Vagina (tissue), 2 donors: Measurements from ENCODE around the gene SKAP1. TPM values are rescaled to one million over a fixed set of nuclear protein-coding genes. Genes with fewer than 3 reads are reported as not detected.

Source experiments
- DNase-seq, 2 donors: peaks; one replicate each; pipeline ENCODE4 v3.0.0-alpha.2; 2017; ENCODE audit errors: extremely low spot score in 2 of 2
- H3K27ac ChIP-seq: fragments of 200-600 bp; sonication (generic); one replicate; pipeline ENCODE4 v1.5.1; 2019
- H3K27me3 ChIP-seq: fragments of 200-600 bp; sonication (generic); one replicate; pipeline ENCODE4 v1.5.1; 2019
- H3K36me3 ChIP-seq, 2 donors: fragments of 200-600 bp; sonication (generic); one replicate each; pipeline ENCODE4 v1.5.1; 2017 to 2019
- H3K4me1 ChIP-seq: fragments of 200-600 bp; sonication (generic); one replicate; pipeline ENCODE4 v1.5.1; 2019
- H3K4me3 ChIP-seq, 2 donors: fragments of 200-600 bp; sonication (generic); 1 replicate in 1 of 2; 2 replicates in 1 of 2; pipeline ENCODE4 v1.5.1; 2016 to 2019
- H3K9me3 ChIP-seq: fragments of 200-600 bp; sonication (generic); one replicate; pipeline ENCODE4 v1.5.1; 2019
- POLR2A ChIP-seq, 2 donors: fragments of 450-650 bp; IDR thresholded peaks; one replicate each; pipeline ENCODE4 v1.6.1; 2017; ENCODE audit warnings: antibody characterized with exemption in 2 of 2, mild to moderate bottlenecking in 2 of 2, moderate library complexity in 2 of 2
- POLR2AphosphoS5 ChIP-seq, 2 donors: sonication (generic); formaldehyde crosslinking; IDR thresholded peaks; one replicate each; pipeline ENCODE4 v1.9.0; 2017; ENCODE audit warnings: antibody characterized with exemption in 2 of 2, mild to moderate bottlenecking in 2 of 2, low read depth in 1 of 2; ENCODE audit not compliant: insufficient read depth in 1 of 2
- intact Hi-C: fragments of 100-400 bp; cut with DNase I; formaldehyde crosslinking; loops from one replicate; pipeline ENCODE4 v1.15.1; 2023
- total RNA-seq: library from RNA; depleted of rRNA; stranded (reverse); fragments of >200 nt; gene quantifications from one replicate; pipeline ENCODE4 v1.2.3, GENCODE V29; 2016
- TF ChIP-seq, protein P1 (sequence below), 3 experiments: fragments of 450-650 bp in 2 of 3; fragments of 200-600 bp in 1 of 3; sonication (generic) in 1 of 3; IDR thresholded peaks; one replicate each; pipeline ENCODE4 v1.5.1; 2017 to 2019; ENCODE audit warnings: antibody characterized with exemption in 3 of 3, mild to moderate bottlenecking in 2 of 3, moderate library complexity in 2 of 3

Gene SKAP1
- total RNA-seq, 1 donor from 2014 or later: 5.6 TPM

DNA sequence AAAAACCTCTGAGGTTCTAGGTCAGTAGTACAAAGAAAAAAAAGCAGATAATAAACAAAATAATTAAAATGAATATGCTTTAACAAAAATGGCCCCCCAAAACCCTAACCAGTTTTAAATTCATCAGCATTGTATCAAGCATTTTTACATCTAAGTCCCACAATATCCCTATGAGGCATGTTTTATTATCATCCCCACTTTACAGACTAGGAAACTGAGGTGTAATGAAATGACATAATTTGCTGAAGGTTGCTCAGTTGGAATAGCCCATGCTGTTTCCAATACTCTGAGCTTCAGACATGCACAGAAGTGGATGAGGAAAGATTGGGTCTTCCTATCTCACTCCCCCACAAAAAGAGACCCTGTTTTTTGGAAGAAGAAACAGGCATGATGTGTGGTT, 234.1 kb downstream of the SKAP1 start:
- no peak overlapping the region for H3K27ac ChIP-seq
- H3K4me1 ChIP-seq: no peaks in the 10 kb centered on the region
- DNase-seq: no peak
- no peaks in the 10 kb centered on the region for H3K27me3 ChIP-seq
- no peaks in the 10 kb centered on the region for H3K9me3 ChIP-seq
- no peak overlapping the region for H3K4me3 ChIP-seq
- no peaks in the 10 kb centered on the region for H3K36me3 ChIP-seq
- no peak for TF ChIP-seq POLR2A (IDR thresholded peaks at IDR 0.05)
- TF ChIP-seq, protein P1, sequence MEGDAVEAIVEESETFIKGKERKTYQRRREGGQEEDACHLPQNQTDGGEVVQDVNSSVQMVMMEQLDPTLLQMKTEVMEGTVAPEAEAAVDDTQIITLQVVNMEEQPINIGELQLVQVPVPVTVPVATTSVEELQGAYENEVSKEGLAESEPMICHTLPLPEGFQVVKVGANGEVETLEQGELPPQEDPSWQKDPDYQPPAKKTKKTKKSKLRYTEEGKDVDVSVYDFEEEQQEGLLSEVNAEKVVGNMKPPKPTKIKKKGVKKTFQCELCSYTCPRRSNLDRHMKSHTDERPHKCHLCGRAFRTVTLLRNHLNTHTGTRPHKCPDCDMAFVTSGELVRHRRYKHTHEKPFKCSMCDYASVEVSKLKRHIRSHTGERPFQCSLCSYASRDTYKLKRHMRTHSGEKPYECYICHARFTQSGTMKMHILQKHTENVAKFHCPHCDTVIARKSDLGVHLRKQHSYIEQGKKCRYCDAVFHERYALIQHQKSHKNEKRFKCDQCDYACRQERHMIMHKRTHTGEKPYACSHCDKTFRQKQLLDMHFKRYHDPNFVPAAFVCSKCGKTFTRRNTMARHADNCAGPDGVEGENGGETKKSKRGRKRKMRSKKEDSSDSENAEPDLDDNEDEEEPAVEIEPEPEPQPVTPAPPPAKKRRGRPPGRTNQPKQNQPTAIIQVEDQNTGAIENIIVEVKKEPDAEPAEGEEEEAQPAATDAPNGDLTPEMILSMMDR (IDR thresholded peaks at IDR 0.05): no peak
- no peak for TF ChIP-seq POLR2AphosphoS5 (IDR thresholded peaks at IDR 0.05; ENCODE audit: insufficient read depth in 1 of 2, low read depth in 1 of 2)
- intact Hi-C loops: no loop called here

- no peak overlapping the region for H3K4me3 ChIP-seq
- no peaks in the 10 kb centered on the region for H3K36me3 ChIP-seq
- no peaks in the 10 kb centered on the region for H3K4me1 ChIP-seq
- no peaks in the 10 kb centered on the region for H3K27me3 ChIP-seq
- H3K27ac ChIP-seq: no peak overlapping the region
- TF ChIP-seq, protein P1 (IDR thresholded peaks at IDR 0.05): no peak
- no peak for TF ChIP-seq POLR2AphosphoS5 (IDR thresholded peaks at IDR 0.05; ENCODE audit: insufficient read depth in 1 of 2, low read depth in 1 of 2)
- TF ChIP-seq POLR2A (IDR thresholded peaks at IDR 0.05): no peak
- no peaks in the 10 kb centered on the region for H3K9me3 ChIP-seq
- intact Hi-C loops: no loop called here
- DNase-seq: no peak
These were observed 235.9 kb downstream of the SKAP1 start for GRCh38 chr17:48194097-48194550.

DNA sequence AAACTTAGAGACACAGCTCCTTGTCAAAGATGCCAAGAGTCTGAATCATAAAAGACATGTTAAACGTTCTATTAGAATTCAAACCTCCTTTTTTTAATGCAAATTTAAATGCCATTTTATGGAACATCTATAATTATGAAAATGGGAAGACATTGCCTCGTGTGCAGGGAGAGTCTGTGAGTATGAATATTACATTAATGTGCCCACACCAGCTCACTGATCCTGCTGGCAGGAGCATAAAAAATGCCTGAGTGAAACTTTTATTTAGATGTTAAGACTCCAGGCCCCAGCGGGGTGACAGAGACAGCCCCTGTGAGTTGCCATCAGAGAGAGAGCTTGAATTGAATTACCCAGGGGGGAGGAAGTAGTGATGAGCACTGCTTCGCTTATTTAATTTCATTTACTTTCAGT, 237.7 kb downstream of the SKAP1 start:
- Histone ChIP-seq H3K27me3 (no peaks in the 10 kb centered on the region), H3K36me3 (no peaks in the 10 kb centered on the region), H3K27ac (no peak overlapping the region), H3K4me3 (no peak overlapping the region), H3K9me3 (no peaks in the 10 kb centered on the region), H3K4me1 (no peaks in the 10 kb centered on the region)
- intact Hi-C loops: no loop called here
- TF ChIP-seq POLR2AphosphoS5 (IDR thresholded peaks at IDR 0.05; ENCODE audit: insufficient read depth in 1 of 2, low read depth in 1 of 2) (no peak), POLR2A (IDR thresholded peaks at IDR 0.05) (no peak)
- TF ChIP-seq, protein P1 (IDR thresholded peaks at IDR 0.05): no peak
- no peak for DNase-seq

- Histone ChIP-seq H3K36me3 (no peaks in the 10 kb centered on the region), H3K4me3 (no peak overlapping the region), H3K27ac (no peak overlapping the region), H3K9me3 (no peaks in the 10 kb centered on the region), H3K27me3 (no peaks in the 10 kb centered on the region), H3K4me1 (no peaks in the 10 kb centered on the region)
- TF ChIP-seq POLR2AphosphoS5 (IDR thresholded peaks at IDR 0.05; ENCODE audit: insufficient read depth in 1 of 2, low read depth in 1 of 2): no peak
- TF ChIP-seq POLR2A (IDR thresholded peaks at IDR 0.05): no peak
- DNase-seq: no peak
- intact Hi-C loops: no loop called here
These were observed 238.7 kb downstream of the SKAP1 start for GRCh38 chr17:48191362-48191761.

GRCh38 chr17:48190871-48191270, 239.1 kb downstream of the SKAP1 start:
- no peak overlapping the region for H3K27ac ChIP-seq
- H3K27me3 ChIP-seq: no peaks in the 10 kb centered on the region
- TF ChIP-seq, protein P1 (IDR thresholded peaks at IDR 0.05): no peak
- TF ChIP-seq POLR2A (IDR thresholded peaks at IDR 0.05): no peak
- TF ChIP-seq POLR2AphosphoS5 (IDR thresholded peaks at IDR 0.05; ENCODE audit: insufficient read depth in 1 of 2, low read depth in 1 of 2): no peak

More at GRCh38 chr17:48190871-48191270, 239.1 kb downstream of the SKAP1 start:
- intact Hi-C loops: no loop called here
- Histone ChIP-seq H3K36me3 (no peaks in the 10 kb centered on the region), H3K9me3 (no peaks in the 10 kb centered on the region), H3K4me1 (no peaks in the 10 kb centered on the region), H3K4me3 (no peak overlapping the region)
- no peak for DNase-seq
